Liver (tissue), 3 donors: ENCODE results near the gene LRRN2.

Experiments used
- EGR1 ChIP-seq, 2 donors: IDR thresholded peaks; 2 replicates each; pipeline ENCODE4 v1.6.1; 2016 to 2018; ENCODE audit warnings: antibody characterized with exemption in 2 of 2, low read depth in 2 of 2
- HNF4G ChIP-seq: IDR thresholded peaks from 2 replicates; pipeline ENCODE4 v1.6.1; 2016; ENCODE audit warnings: antibody characterized with exemption
- JUND ChIP-seq, 2 donors: IDR thresholded peaks; 2 replicates each; pipeline ENCODE4 v1.6.1; 2016; ENCODE audit warnings: antibody characterized with exemption in 2 of 2
- RAD21 ChIP-seq, 2 donors: IDR thresholded peaks; 2 replicates each; pipeline ENCODE4 v1.6.1; 2016; ENCODE audit warnings: antibody characterized with exemption in 2 of 2, mild to moderate bottlenecking in 2 of 2
- RXRA ChIP-seq, 2 donors: IDR thresholded peaks; 2 replicates each; pipeline ENCODE4 v1.6.1; 2017 to 2018; ENCODE audit warnings: antibody characterized with exemption in 2 of 2, mild to moderate bottlenecking in 1 of 2
- SP1 ChIP-seq: IDR thresholded peaks from 2 replicates; pipeline ENCODE4 v1.6.1; 2018; ENCODE audit warnings: antibody characterized with exemption, mild to moderate bottlenecking
- YY1 ChIP-seq: IDR thresholded peaks from 2 replicates; pipeline ENCODE4 v1.6.1; 2016; ENCODE audit warnings: antibody characterized with exemption, mild to moderate bottlenecking
- TF ChIP-seq, protein P1 (sequence below): fragments of 150-350 bp; IDR thresholded peaks from 2 replicates; pipeline ENCODE4 v1.5.1; 2017; ENCODE audit warnings: improper control_type of control experiment, low read depth, low read length; ENCODE audit not compliant: missing input control
- TF ChIP-seq, protein P2 (sequence below): IDR thresholded peaks from 2 replicates; pipeline ENCODE4 v1.6.1; 2016; ENCODE audit warnings: antibody characterized with exemption, mild to moderate bottlenecking
- TF ChIP-seq, protein P3 (sequence below): IDR thresholded peaks from 2 replicates; pipeline ENCODE4 v1.6.1; 2016; ENCODE audit warnings: antibody characterized with exemption
- donor health status: healthy.
- donor health status: healthy.

DNA sequence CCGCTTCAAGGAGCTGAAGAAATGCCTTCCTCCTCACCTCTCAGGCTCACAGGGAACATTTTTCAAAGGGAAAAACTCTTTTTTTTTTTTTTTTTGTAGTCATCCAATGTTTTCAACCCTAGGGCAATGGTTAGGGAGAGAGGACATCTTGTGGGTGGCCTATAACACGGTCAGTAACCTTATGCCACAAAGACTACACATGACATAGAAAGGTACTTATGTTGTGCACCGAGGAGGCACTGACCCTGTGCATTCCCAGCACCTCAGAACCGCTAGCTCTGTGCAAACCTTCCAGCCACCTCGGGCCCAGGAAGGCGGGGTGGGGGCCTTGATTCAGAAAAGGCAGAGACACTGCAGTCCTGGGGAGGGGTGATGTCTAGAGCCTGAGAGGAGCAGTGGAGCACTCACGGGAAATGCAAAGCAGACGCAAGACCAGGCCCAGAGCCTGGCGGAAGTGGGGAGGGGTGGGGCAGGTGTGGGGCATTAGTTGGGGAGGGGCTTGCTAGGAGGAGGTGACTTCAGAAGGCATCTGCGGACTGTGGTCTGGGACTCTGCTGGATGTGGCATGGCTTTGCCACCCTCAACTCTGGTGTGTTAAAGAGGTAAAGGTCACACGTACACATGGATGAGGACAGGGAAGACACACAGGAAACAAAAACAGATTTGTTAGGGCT lies 100.7 kb downstream of the LRRN2 start:
- TF ChIP-seq, protein P1, sequence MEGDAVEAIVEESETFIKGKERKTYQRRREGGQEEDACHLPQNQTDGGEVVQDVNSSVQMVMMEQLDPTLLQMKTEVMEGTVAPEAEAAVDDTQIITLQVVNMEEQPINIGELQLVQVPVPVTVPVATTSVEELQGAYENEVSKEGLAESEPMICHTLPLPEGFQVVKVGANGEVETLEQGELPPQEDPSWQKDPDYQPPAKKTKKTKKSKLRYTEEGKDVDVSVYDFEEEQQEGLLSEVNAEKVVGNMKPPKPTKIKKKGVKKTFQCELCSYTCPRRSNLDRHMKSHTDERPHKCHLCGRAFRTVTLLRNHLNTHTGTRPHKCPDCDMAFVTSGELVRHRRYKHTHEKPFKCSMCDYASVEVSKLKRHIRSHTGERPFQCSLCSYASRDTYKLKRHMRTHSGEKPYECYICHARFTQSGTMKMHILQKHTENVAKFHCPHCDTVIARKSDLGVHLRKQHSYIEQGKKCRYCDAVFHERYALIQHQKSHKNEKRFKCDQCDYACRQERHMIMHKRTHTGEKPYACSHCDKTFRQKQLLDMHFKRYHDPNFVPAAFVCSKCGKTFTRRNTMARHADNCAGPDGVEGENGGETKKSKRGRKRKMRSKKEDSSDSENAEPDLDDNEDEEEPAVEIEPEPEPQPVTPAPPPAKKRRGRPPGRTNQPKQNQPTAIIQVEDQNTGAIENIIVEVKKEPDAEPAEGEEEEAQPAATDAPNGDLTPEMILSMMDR: no peak
- no peak for TF ChIP-seq EGR1 (IDR thresholded peaks at IDR 0.05; ENCODE audit: low read depth in 2 of 2)
- TF ChIP-seq, protein P2, sequence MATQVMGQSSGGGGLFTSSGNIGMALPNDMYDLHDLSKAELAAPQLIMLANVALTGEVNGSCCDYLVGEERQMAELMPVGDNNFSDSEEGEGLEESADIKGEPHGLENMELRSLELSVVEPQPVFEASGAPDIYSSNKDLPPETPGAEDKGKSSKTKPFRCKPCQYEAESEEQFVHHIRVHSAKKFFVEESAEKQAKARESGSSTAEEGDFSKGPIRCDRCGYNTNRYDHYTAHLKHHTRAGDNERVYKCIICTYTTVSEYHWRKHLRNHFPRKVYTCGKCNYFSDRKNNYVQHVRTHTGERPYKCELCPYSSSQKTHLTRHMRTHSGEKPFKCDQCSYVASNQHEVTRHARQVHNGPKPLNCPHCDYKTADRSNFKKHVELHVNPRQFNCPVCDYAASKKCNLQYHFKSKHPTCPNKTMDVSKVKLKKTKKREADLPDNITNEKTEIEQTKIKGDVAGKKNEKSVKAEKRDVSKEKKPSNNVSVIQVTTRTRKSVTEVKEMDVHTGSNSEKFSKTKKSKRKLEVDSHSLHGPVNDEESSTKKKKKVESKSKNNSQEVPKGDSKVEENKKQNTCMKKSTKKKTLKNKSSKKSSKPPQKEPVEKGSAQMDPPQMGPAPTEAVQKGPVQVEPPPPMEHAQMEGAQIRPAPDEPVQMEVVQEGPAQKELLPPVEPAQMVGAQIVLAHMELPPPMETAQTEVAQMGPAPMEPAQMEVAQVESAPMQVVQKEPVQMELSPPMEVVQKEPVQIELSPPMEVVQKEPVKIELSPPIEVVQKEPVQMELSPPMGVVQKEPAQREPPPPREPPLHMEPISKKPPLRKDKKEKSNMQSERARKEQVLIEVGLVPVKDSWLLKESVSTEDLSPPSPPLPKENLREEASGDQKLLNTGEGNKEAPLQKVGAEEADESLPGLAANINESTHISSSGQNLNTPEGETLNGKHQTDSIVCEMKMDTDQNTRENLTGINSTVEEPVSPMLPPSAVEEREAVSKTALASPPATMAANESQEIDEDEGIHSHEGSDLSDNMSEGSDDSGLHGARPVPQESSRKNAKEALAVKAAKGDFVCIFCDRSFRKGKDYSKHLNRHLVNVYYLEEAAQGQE: no peak
- TF ChIP-seq RAD21 (IDR thresholded peaks at IDR 0.05): no peak
- TF ChIP-seq RXRA (IDR thresholded peaks at IDR 0.05): no peak
- no peak for TF ChIP-seq SP1
- TF ChIP-seq, protein P3, sequence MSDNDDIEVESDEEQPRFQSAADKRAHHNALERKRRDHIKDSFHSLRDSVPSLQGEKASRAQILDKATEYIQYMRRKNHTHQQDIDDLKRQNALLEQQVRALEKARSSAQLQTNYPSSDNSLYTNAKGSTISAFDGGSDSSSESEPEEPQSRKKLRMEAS: no peak
- no peak for TF ChIP-seq JUND (IDR thresholded peaks at IDR 0.05)
- no peak for TF ChIP-seq YY1
- TF ChIP-seq HNF4G: no peak
